HEK293 (cell line): ENCODE measurements around the gene ANO1.

Experiments used
- CTCF ChIA-PET: fragments of 350-600 bp; formaldehyde crosslinking; extraction: SDS; loops from one replicate; lab custom pipeline; 2021; ENCODE audit warnings: antibody characterized with exemption; lab: Yijun Ruan, JAX
- POLR2A ChIA-PET: fragments of 300-600 bp; formaldehyde crosslinking; extraction: SDS; loops from one replicate; lab custom pipeline; 2020; ENCODE audit warnings: antibody characterized with exemption, inconsistent platforms; lab: Yijun Ruan, JAX
- H3K27ac ChIP-seq: fragments of 200-500 bp; sonication (Bioruptor generic); 2 replicates; pipeline ENCODE4 v1.5.1; 2014; ENCODE audit warnings: low read depth, low read length, control low read depth, inconsistent platforms; ENCODE audit errors: extremely low read depth
- H3K36me3 ChIP-seq, 2 experiments: fragments of 200-500 bp in 1 of 2; sonication (Bioruptor generic) in 1 of 2; 1 replicate in 1 of 2; 2 replicates in 1 of 2; pipeline ENCODE4 v1.5.1; 2014 to 2017; ENCODE audit warnings: inconsistent platforms in 2 of 2, low read length in 2 of 2; ENCODE audit not compliant: control insufficient read depth in 2 of 2, insufficient read depth in 1 of 2
- H3K4me1 ChIP-seq: fragments of 200-500 bp; sonication (Bioruptor generic); 2 replicates; pipeline ENCODE4 v1.5.1; 2014; ENCODE audit warnings: mild to moderate bottlenecking, low read length, inconsistent platforms; ENCODE audit not compliant: control insufficient read depth, insufficient read depth
- H3K4me3 ChIP-seq: 2 replicates; pipeline ENCODE4 v1.5.1; 2011; ENCODE audit warnings: low read depth, mild to moderate bottlenecking, control low read depth, low read length, moderate library complexity
- H3K9me3 ChIP-seq: fragments of 200-500 bp; sonication (Bioruptor generic); 2 replicates; pipeline ENCODE4 v1.5.1; 2014; ENCODE audit warnings: low read depth, low read length, inconsistent platforms; ENCODE audit not compliant: control insufficient read depth, insufficient read depth
- BCL6B ChIP-seq: fragments of 450-650 bp; formaldehyde crosslinking; IDR thresholded peaks from 2 replicates; pipeline ENCODE4 v1.5.1; 2017; ENCODE audit warnings: missing biosample characterization, missing genetic modification characterization
- GLI4 ChIP-seq: fragments of 450-650 bp; formaldehyde crosslinking; IDR thresholded peaks from 2 replicates; pipeline ENCODE4 v1.5.1; 2016; ENCODE audit warnings: missing biosample characterization, missing genetic modification characterization
- KLF1 ChIP-seq: fragments of 450-650 bp; formaldehyde crosslinking; IDR thresholded peaks from 2 replicates; pipeline ENCODE4 v1.5.1; 2016; ENCODE audit warnings: missing biosample characterization, missing genetic modification characterization
- KLF8 ChIP-seq: fragments of 450-650 bp; formaldehyde crosslinking; IDR thresholded peaks from 2 replicates; pipeline ENCODE4 v1.5.1; 2016; ENCODE audit warnings: missing biosample characterization, missing genetic modification characterization
- RBAK ChIP-seq: fragments of 450-650 bp; formaldehyde crosslinking; IDR thresholded peaks from 2 replicates; pipeline ENCODE4 v1.5.1; 2016; ENCODE audit warnings: missing biosample characterization, missing genetic modification characterization
- REST ChIP-seq: fragments of 450-650 bp; formaldehyde crosslinking; IDR thresholded peaks from 2 replicates; pipeline ENCODE4 v1.5.1; 2016; ENCODE audit warnings: missing biosample characterization, missing genetic modification characterization
- SP2 ChIP-seq: fragments of 450-650 bp; formaldehyde crosslinking; IDR thresholded peaks from 2 replicates; pipeline ENCODE4 v1.5.1; 2016; ENCODE audit warnings: missing biosample characterization, missing genetic modification characterization
- WT1 ChIP-seq: fragments of 450-650 bp; formaldehyde crosslinking; IDR thresholded peaks from 2 replicates; pipeline ENCODE4 v1.5.1; 2016; ENCODE audit warnings: missing biosample characterization, missing genetic modification characterization
- ZBTB11 ChIP-seq: fragments of 450-650 bp; formaldehyde crosslinking; conservative IDR thresholded peaks from 2 replicates; pipeline ENCODE4 v1.5.1; 2016; ENCODE audit warnings: low read depth, missing biosample characterization, missing genetic modification characterization
- ZBTB8A ChIP-seq: fragments of 450-650 bp; formaldehyde crosslinking; IDR thresholded peaks from 2 replicates; pipeline ENCODE4 v1.5.1; 2016; ENCODE audit warnings: missing biosample characterization, missing genetic modification characterization
- ZIC2 ChIP-seq: fragments of 450-650 bp; formaldehyde crosslinking; IDR thresholded peaks from 2 replicates; pipeline ENCODE4 v1.5.1; 2016; ENCODE audit warnings: missing biosample characterization, missing genetic modification characterization
- ZNF266 ChIP-seq: fragments of 450-650 bp; formaldehyde crosslinking; IDR thresholded peaks from 2 replicates; pipeline ENCODE4 v1.5.1; 2016; ENCODE audit warnings: missing biosample characterization, missing genetic modification characterization, low read depth
- ZNF354C ChIP-seq: fragments of 450-650 bp; formaldehyde crosslinking; IDR thresholded peaks from 2 replicates; pipeline ENCODE4 v1.5.1; 2016; ENCODE audit warnings: missing biosample characterization, missing genetic modification characterization, low read depth, borderline replicate concordance
- ZNF404 ChIP-seq: fragments of 450-650 bp; formaldehyde crosslinking; IDR thresholded peaks from 2 replicates; pipeline ENCODE4 v1.5.1; 2017; ENCODE audit warnings: missing biosample characterization, missing genetic modification characterization
- ZNF488 ChIP-seq: fragments of 450-650 bp; formaldehyde crosslinking; IDR thresholded peaks from 2 replicates; pipeline ENCODE4 v1.5.1; 2016; ENCODE audit warnings: missing biosample characterization, missing genetic modification characterization
- ZNF510 ChIP-seq: fragments of 450-650 bp; formaldehyde crosslinking; IDR thresholded peaks from 2 replicates; pipeline ENCODE4 v1.5.1; 2018; ENCODE audit warnings: mild to moderate bottlenecking, missing genetic modification characterization, missing biosample characterization; ENCODE audit not compliant: insufficient replicate concordance
- ZNF529 ChIP-seq: fragments of 450-650 bp; formaldehyde crosslinking; IDR thresholded peaks from 2 replicates; pipeline ENCODE4 v1.5.1; 2017; ENCODE audit warnings: missing genetic modification characterization, missing biosample characterization; ENCODE audit not compliant: insufficient replicate concordance
- ZNF621 ChIP-seq: fragments of 450-650 bp; formaldehyde crosslinking; IDR thresholded peaks from 2 replicates; pipeline ENCODE4 v1.5.1; 2017; ENCODE audit warnings: missing biosample characterization, missing genetic modification characterization
- ZNF677 ChIP-seq: fragments of 450-650 bp; IDR thresholded peaks from 2 replicates; pipeline ENCODE4 v1.5.0; 2018; ENCODE audit warnings: missing biosample characterization, mild to moderate bottlenecking, missing genetic modification characterization, moderate library complexity
- ZSCAN5A ChIP-seq: fragments of 450-650 bp; formaldehyde crosslinking; IDR thresholded peaks from 2 replicates; pipeline ENCODE4 v1.5.1; 2016; ENCODE audit warnings: missing biosample characterization, missing genetic modification characterization

ANO1 gene

GRCh38 chr11:70204466-70204799 lies 126.3 kb downstream of the ANO1 start:
- H3K36me3 ChIP-seq: peaks cover 3 to 40% of the 10 kb centered on the region in 2 experiments; a peak in 2 of 3 replicates
- 0 out of 2 replicates have a peak, but pooled peaks cover 2% of the 10 kb centered on the region for H3K4me1 ChIP-seq
- peak overlapping the region; percentile 69 for H3K4me3 ChIP-seq
- TF ChIP-seq ZNF510 (tag by site-specific recombination) (no peak), WT1 (tag by site-specific recombination) (no peak), REST (tag by site-specific recombination) (no peak), GLI4 (tag by site-specific recombination) (no peak), ZNF529 (tag by site-specific recombination) (no peak), ZNF621 (tag by site-specific recombination) (no peak), ZNF266 (tag by site-specific recombination) (no peak), RBAK (tag by site-specific recombination) (no peak), BCL6B (no peak), ZBTB11 (tag by site-specific recombination) (no peak)
- no peaks in the 10 kb centered on the region for H3K9me3 ChIP-seq
- no peak overlapping the region; the same call in 1 of the 2 replicates for H3K27ac ChIP-seq
- ChIA-PET CTCF (interaction anchor here (0.6 to 0.9 kb wide), 3 partner anchors 142 to 294 kb away, joined by 3 to 4 read pairs (median 3); no protein-coding TSS in a partner anchor), POLR2A (interaction anchor here (0.5 to 1.6 kb wide), 3 partner anchors 40 to 1248 kb away, joined by 3 to 4 read pairs (median 3); partner anchors contain the start of gene NADSYN1)

GRCh38 chr11:70205049-70205725 lies 127.1 kb downstream of the ANO1 start:
- no peak overlapping the region for H3K27ac ChIP-seq
- TF ChIP-seq ZNF354C (tag by site-specific recombination) (no peak), ZNF677 (tag by site-specific recombination) (no peak), ZIC2 (tag by site-specific recombination) (no peak), ZNF488 (tag by site-specific recombination) (no peak), SP2 (tag by site-specific recombination) (no peak), ZBTB8A (tag by site-specific recombination) (no peak), ZSCAN5A (tag by site-specific recombination) (no peak), KLF1 (tag by site-specific recombination) (no peak), ZNF404 (tag by site-specific recombination) (no peak), KLF8 (tag by site-specific recombination) (no peak)
- H3K4me1 ChIP-seq: 0 out of 2 replicates have a peak, but pooled peaks cover 2% of the 10 kb centered on the region
- H3K4me3 ChIP-seq: no peak overlapping the region
- POLR2A ChIA-PET: interaction anchor here (0.5 kb wide), 1 partner anchor 16 kb away, joined by 3 read pairs; no protein-coding TSS in a partner anchor
- H3K36me3 ChIP-seq: peaks cover 3 to 40% of the 10 kb centered on the region in 2 experiments; a peak in 2 of 3 replicates
- CTCF ChIA-PET: interaction anchor here (0.7 to 0.9 kb wide), 3 partner anchors 9 to 294 kb away, joined by 3 to 4 read pairs (median 3); no protein-coding TSS in a partner anchor
- H3K9me3 ChIP-seq: no peaks in the 10 kb centered on the region
